HG03442 (cell line): ENCODE measurements around the gene SLC11A2.
"Not testable (repeated sequence)": the region's sequence is repeated elsewhere in the genome, so short reads cannot be mapped to it uniquely, and the experiment has no call there.

ENCODE experiments used
- ATAC-seq: cut with Tn5 transposase; IDR thresholded peaks from one replicate; pipeline ENCODE4 v1.9.1; 2021; ENCODE audit warnings: mild to moderate bottlenecking, moderate library complexity; ENCODE audit not compliant: unreplicated experiment

Gene SLC11A2

GRCh38 chr12:50991291-50991690, 34.9 kb downstream of the SLC11A2 start:
- ATAC-seq: no peak

GRCh38 chr12:50990791-50991190, 35.4 kb downstream of the SLC11A2 start:
- no peak for ATAC-seq

GRCh38 chr12:50990147-50990727, 35.9 kb downstream of the SLC11A2 start:
- no peak for ATAC-seq

GRCh38 chr12:50988871-50989270, 37.3 kb downstream of the SLC11A2 start:
- no peak for ATAC-seq

GRCh38 chr12:50988051-50988450, 38.1 kb downstream of the SLC11A2 start:
- ATAC-seq: no peak

- ATAC-seq: no peak
Measured at GRCh38 chr12:50986966-50987737, 39.0 kb downstream of the SLC11A2 start.

GRCh38 chr12:50985322-50985721, 40.9 kb downstream of the SLC11A2 start:
- no peak for ATAC-seq

- no peak for ATAC-seq
Measured at GRCh38 chr12:50984586-50985298, 41.4 kb downstream of the SLC11A2 start.

- no peak for ATAC-seq
Measured at GRCh38 chr12:50981319-50982239, 44.6 kb downstream of the SLC11A2 start.

GRCh38 chr12:50980545-50980944, 45.6 kb downstream of the SLC11A2 start:
- ATAC-seq: no peak

- no peak for ATAC-seq
Measured at GRCh38 chr12:50979369-50980052, 46.7 kb downstream of the SLC11A2 start.

- ATAC-seq: no peak
Measured at GRCh38 chr12:50971946-50972345, 54.2 kb downstream of the SLC11A2 start.

- ATAC-seq: no peak
Measured at GRCh38 chr12:50964432-50964831, 61.8 kb downstream of the SLC11A2 start.

GRCh38 chr12:50961708-50962107, 64.5 kb downstream of the SLC11A2 start:
- ATAC-seq: no peak

GRCh38 chr12:50960130-50960529, 66.1 kb downstream of the SLC11A2 start:
- no peak for ATAC-seq

- no peak for ATAC-seq
Measured at GRCh38 chr12:50955697-50956096, 70.5 kb downstream of the SLC11A2 start.

- ATAC-seq: no peak
Measured at GRCh38 chr12:50955288-50955687, 70.9 kb downstream of the SLC11A2 start.

GRCh38 chr12:50954789-50955188, 71.4 kb downstream of the SLC11A2 start:
- not testable (repeated sequence) for ATAC-seq

GRCh38 chr12:50953047-50953446, 73.1 kb downstream of the SLC11A2 start:
- ATAC-seq: no peak

GRCh38 chr12:50952510-50952909, 73.7 kb downstream of the SLC11A2 start, which contains the start of gene HIGD1C:
TSS of gene HIGD1C (plus strand) at chr12:50952544. CDS start at chr12:50953999, 1,455 bp downstream.
- ATAC-seq: no peak
